Upper lobe of right lung (tissue), 1 donor: ENCODE measurements around the gene LRIG1. TPM values are rescaled to one million over a fixed set of nuclear protein-coding genes. Genes with fewer than 3 reads are reported as not detected.

ENCODE experiments used
- ATAC-seq: fragments of 200-7000 bp; cut with Tn5 transposase; one replicate; pipeline ENCODE4 v1.9.1; 2020; ENCODE audit warnings: mild to moderate bottlenecking, moderate library complexity
- DNase-seq: peaks from one replicate; pipeline ENCODE4 v3.0.0-alpha.2; 2020
- H3K27ac ChIP-seq: fragments of 200-600 bp; one replicate; pipeline ENCODE4 v1.8.0; 2022
- H3K27me3 ChIP-seq: fragments of 200-600 bp; one replicate; pipeline ENCODE4 v1.8.0; 2022; ENCODE audit warnings: mild to moderate bottlenecking
- H3K36me3 ChIP-seq: fragments of 200-600 bp; one replicate; pipeline ENCODE4 v1.8.0; 2022
- H3K4me1 ChIP-seq: fragments of 200-600 bp; one replicate; pipeline ENCODE4 v1.8.0; 2022
- H3K4me3 ChIP-seq: fragments of 200-600 bp; one replicate; pipeline ENCODE4 v1.8.0; 2022; ENCODE audit warnings: mild to moderate bottlenecking
- H3K9me3 ChIP-seq: fragments of 200-600 bp; one replicate; pipeline ENCODE4 v1.8.0; 2022
- intact Hi-C: fragments of 100-400 bp; cut with DNase I; formaldehyde crosslinking; loops from one replicate; pipeline ENCODE4 v1.11.0; 2022
- total RNA-seq: library from RNA; stranded (reverse); fragmentation: NEBNext Ultra II Directional; extraction: Animal tissue kit (Norgen Biotek cat#: 25700); gene quantifications from one replicate; pipeline ENCODE4 v1.2.1, GENCODE V29; 2021
- TF ChIP-seq, protein P1 (sequence below): fragments of 200-600 bp; IDR thresholded peaks from one replicate; pipeline ENCODE4 v1.8.0; 2022; ENCODE audit warnings: antibody characterized with exemption
- donor health status: DM: no; HTN: yes; CAD: no; lungs with severe emphysema.

Gene LRIG1
- total RNA-seq, 1 donor from 2014 or later = 56.2 TPM

DNA sequence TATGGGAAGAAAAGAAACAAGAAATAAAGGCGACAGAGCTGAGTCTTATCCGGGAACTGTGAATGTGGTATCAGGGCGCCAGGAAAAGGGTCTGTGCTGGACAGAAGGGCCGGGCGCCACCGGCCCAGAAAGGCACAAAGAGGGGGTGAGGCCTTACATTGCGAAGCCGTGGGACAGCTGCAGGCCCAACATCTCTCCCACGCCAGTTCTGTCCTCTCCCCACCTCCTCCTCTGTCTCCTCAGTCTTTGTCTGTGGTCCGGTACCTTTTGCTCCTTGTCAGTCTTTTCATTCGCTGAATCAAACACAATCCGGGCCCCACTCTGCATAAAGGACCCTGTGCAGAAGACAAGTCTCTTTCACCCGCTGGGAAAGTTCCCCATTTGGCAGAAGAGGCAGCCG lies 81.8 kb downstream of the LRIG1 start:
- no peaks in the 10 kb centered on the region for H3K9me3 ChIP-seq
- H3K4me1 ChIP-seq = peaks cover 19% of the 10 kb centered on the region
- intact Hi-C loops = loop anchor here (10.0 kb wide), 1 partner anchor 76 kb away; no protein-coding TSS in a partner anchor
- H3K4me3 ChIP-seq = no peak overlapping the region
- DNase-seq = no peak
- no peaks in the 10 kb centered on the region for H3K27me3 ChIP-seq
- TF ChIP-seq, protein P1, sequence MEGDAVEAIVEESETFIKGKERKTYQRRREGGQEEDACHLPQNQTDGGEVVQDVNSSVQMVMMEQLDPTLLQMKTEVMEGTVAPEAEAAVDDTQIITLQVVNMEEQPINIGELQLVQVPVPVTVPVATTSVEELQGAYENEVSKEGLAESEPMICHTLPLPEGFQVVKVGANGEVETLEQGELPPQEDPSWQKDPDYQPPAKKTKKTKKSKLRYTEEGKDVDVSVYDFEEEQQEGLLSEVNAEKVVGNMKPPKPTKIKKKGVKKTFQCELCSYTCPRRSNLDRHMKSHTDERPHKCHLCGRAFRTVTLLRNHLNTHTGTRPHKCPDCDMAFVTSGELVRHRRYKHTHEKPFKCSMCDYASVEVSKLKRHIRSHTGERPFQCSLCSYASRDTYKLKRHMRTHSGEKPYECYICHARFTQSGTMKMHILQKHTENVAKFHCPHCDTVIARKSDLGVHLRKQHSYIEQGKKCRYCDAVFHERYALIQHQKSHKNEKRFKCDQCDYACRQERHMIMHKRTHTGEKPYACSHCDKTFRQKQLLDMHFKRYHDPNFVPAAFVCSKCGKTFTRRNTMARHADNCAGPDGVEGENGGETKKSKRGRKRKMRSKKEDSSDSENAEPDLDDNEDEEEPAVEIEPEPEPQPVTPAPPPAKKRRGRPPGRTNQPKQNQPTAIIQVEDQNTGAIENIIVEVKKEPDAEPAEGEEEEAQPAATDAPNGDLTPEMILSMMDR = no peak
- H3K36me3 ChIP-seq = peaks cover 13% of the 10 kb centered on the region
- H3K27ac ChIP-seq = peak overlapping the region; percentile 68
- no peak for ATAC-seq

DNA sequence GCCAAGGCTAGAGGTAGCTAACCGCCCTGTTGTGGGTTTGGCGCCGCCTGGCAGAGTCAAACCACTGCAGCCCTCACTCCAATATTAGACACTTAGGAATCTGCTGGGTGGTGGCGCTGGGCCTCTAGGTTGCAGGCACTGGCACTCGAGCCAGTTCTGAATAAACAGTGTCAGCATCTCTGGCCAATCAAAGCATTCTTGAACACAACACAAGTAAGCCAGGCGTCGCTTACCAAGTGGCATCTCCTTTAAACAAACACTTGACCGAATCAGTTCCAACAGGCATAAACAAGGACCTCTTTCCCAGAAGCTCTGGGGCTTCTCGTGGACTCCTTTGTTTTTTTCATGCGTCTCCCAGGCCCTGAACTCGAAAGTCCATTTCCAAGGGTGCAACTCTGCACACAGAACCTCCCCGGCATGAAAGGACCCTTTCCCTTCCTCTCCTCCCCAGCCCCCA lies 82.3 kb downstream of the LRIG1 start:
- intact Hi-C loops = loop anchor here (10.0 kb wide), 1 partner anchor 76 kb away; no protein-coding TSS in a partner anchor
- DNase-seq = peak; percentile 87
- H3K4me1 ChIP-seq = peaks cover 18% of the 10 kb centered on the region
- TF ChIP-seq, protein P1 = peak; percentile 38
- no peak overlapping the region for H3K4me3 ChIP-seq
- peak; percentile 97 for ATAC-seq
- no peaks in the 10 kb centered on the region for H3K9me3 ChIP-seq
- no peaks in the 10 kb centered on the region for H3K27me3 ChIP-seq
- H3K36me3 ChIP-seq = peaks cover 13% of the 10 kb centered on the region
- H3K27ac ChIP-seq = peak overlapping the region; percentile 68

DNA sequence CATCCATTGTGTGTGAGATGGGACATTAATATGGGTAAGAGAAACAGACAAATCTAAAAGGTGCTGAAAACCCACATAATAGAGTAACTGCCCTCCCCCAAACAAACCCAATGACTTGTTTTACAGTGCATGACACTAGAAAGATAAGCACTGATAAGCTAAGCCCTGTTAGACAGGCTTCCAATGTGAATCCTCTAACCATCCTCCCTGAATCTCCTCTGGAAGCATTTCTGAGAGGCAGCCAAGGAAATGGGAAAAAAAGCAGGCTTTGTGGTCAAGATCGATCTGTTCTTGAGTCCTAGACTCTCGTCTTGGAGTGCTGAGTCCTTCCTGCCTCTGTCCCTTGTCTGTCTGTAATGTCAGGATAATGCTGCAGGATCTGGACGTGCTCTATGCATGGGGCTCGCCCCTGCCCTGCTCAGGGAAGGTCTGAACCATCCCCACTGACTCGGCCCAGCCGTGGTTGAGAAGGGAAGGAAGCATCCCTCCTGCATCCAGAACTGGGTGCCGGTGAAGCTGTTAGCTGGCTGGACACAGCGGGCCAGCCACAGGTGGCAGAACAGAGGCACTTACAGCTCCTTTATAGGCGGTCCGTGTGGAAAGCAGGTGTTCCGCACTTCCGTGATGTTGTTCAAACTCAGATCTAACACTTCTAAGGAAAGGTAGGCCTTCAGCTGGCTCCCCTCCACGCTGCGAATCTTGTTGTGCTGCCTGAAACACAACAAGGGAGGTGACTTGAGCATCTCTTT lies 84.1 kb downstream of the LRIG1 start:
- Histone ChIP-seq H3K27ac (no peak overlapping the region), H3K9me3 (no peaks in the 10 kb centered on the region), H3K27me3 (no peaks in the 10 kb centered on the region), H3K36me3 (peaks cover 28% of the 10 kb centered on the region), H3K4me3 (no peak overlapping the region), H3K4me1 (peaks cover 18% of the 10 kb centered on the region)
- intact Hi-C loops = loop anchor here (10.0 kb wide), 1 partner anchor 78 kb away; no protein-coding TSS in a partner anchor
- ATAC-seq (no peak), DNase-seq (no peak)
- TF ChIP-seq, protein P1 = no peak

DNA sequence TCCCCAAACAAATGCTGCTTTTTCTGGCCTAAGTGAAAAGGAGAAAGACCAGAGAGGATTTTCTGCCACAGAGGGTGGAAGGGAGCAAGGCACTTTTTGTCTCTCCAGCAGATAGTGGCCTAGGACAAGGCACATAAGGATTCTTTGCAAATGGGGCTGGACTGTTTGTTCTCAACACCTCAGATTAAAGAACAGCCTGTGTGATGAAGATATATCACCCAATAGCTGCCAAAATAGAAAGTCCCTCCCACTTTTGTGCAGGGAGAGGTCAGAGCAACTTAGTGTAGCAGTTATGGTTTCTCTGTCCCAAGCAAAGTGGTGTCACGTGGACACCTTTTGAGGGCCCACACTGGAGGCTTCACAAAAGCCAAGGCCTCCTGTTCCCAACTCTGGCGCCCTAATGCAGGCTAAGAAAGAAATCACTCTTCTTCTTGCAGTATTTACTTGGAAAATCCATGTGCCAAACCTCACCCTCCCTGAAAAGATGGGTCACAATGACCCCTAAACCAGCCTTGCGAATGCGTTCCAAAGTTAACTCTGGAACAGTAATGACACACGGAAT lies 84.9 kb downstream of the LRIG1 start:
- intact Hi-C loops = loop anchor here (10.0 kb wide), 1 partner anchor 79 kb away; no protein-coding TSS in a partner anchor
- H3K9me3 ChIP-seq = no peaks in the 10 kb centered on the region
- H3K4me1 ChIP-seq = peaks cover 18% of the 10 kb centered on the region
- no peak overlapping the region for H3K4me3 ChIP-seq
- no peak overlapping the region for H3K27ac ChIP-seq
- ATAC-seq = no peak
- no peaks in the 10 kb centered on the region for H3K27me3 ChIP-seq
- TF ChIP-seq, protein P1 = no peak
- DNase-seq = no peak
- H3K36me3 ChIP-seq = peaks cover 35% of the 10 kb centered on the region

DNA sequence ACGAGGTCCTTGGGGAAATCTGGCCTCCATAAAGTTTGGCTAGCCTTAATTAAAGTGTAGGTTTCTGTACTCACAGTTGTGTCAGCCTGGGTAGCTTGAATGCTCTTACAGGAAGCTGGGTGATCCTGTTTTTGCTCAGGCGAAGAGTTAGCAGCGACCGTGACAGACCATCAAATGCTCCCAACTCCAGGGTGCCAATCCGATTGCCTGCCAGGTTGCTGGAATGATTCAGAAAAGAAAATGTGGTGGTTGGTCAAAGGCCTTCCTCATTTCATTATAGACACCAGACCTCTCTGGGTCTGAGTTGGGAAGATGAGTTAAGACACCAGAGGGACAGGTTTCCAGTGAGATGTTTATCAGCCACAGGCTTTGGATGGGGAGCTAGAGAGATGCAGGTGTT lies 86.0 kb downstream of the LRIG1 start:
- Histone ChIP-seq H3K36me3 (peaks cover 41% of the 10 kb centered on the region), H3K4me1 (peaks cover 18% of the 10 kb centered on the region), H3K9me3 (no peaks in the 10 kb centered on the region), H3K27ac (no peak overlapping the region), H3K4me3 (no peak overlapping the region), H3K27me3 (no peaks in the 10 kb centered on the region)
- TF ChIP-seq, protein P1 = no peak
- DNase-seq (no peak), ATAC-seq (no peak)
- intact Hi-C loops = loop anchor here (10.0 kb wide), 1 partner anchor 80 kb away; no protein-coding TSS in a partner anchor
